ENCODE measurements around the gene D2HGDH. TPM values are rescaled to one million over a fixed set of nuclear protein-coding genes. Genes with fewer than 3 reads are reported as not detected.
"Not testable (repeated sequence)": the region's sequence is repeated elsewhere in the genome, so short reads cannot be mapped to it uniquely, and the experiment has no call there.

Gene D2HGDH
- total and polyA plus RNA-seq, 4 donors, result 12.4 to 42.8 (median 19.3) TPM

DNA sequence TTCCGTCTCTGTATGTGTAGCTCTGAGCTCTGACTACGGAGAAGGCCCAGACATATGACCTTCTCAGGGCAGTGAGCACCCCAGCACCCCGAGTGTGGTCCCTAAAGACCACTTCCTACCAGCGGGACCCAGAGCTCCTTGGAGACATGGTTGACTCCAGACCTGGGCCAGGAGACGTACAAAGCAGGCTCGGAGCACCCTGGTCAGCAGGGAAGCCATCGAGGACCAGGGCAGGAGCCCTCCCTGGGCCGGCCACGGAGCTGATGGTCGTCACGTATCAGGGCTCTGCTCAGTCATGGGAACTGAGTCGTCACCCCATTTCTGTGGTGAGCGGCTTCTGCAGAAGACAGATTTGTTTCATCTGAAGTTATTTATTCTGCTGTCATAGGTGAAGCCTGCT lies 61.8 kb downstream of the D2HGDH start:
- H3K4me1 ChIP-seq (ENCODE audit: control insufficient read depth, insufficient read depth, low read length), result peaks cover 9% of the 10 kb centered on the region
- peak in 1 of 6 donors; percentile 0 for DNase-seq (ENCODE audit: low read depth in 4 of 6, low spot score in 6 of 6)
- no peak overlapping the region for H3K27ac ChIP-seq (ENCODE audit: low read depth, low read length)
- H3K36me3 ChIP-seq (ENCODE audit: control insufficient read depth, insufficient read depth, low read length), result no peaks in the 10 kb centered on the region
- no peaks in the 10 kb centered on the region for H3K9me3 ChIP-seq (ENCODE audit: control insufficient read depth, insufficient read depth, low read length)
- 97% methylated on average over 13 of the region's 13 CpGs for WGBS (ENCODE audit: insufficient coverage)
- H3K4me3 ChIP-seq (ENCODE audit: low read depth, low read length), result no peak overlapping the region
- H3K27me3 ChIP-seq (ENCODE audit: control insufficient read depth, insufficient read depth, low read length), result no peaks in the 10 kb centered on the region

DNA sequence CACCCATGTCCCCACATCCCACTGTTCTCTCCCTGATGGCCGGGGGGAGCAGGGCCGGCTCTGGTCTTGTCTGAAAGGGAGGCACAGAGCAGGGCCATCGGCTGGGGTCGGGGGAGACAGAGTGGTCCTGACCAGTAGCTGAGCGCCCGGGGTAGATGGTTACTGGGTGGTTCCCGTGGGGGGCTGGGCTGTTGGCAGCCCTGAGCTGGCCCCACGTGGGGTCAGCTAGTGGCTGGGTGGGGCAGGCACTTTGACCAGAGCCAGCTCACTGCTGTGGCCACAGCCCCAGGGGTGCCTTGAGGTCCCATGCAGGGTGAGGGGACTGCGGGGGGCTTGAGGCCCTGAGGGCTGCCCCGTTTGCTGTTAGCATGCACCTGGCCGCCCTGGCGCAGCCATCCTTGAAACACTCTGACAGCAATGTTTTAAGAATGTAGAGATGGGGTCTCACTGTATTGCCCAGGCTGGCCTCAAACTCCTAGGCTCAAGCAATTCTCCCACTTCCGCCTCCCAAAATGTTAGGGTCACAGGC lies 62.2 kb downstream of the D2HGDH start:
- Histone ChIP-seq H3K27ac (ENCODE audit: low read depth, low read length) (no peak overlapping the region), H3K36me3 (ENCODE audit: control insufficient read depth, insufficient read depth, low read length) (no peaks in the 10 kb centered on the region), H3K9me3 (ENCODE audit: control insufficient read depth, insufficient read depth, low read length) (no peaks in the 10 kb centered on the region), H3K4me1 (ENCODE audit: control insufficient read depth, insufficient read depth, low read length) (peaks cover 9% of the 10 kb centered on the region), H3K4me3 (ENCODE audit: low read depth, low read length) (no peak overlapping the region), H3K27me3 (ENCODE audit: control insufficient read depth, insufficient read depth, low read length) (no peaks in the 10 kb centered on the region)
- 92% methylated on average over 13 of the region's 13 CpGs for WGBS (ENCODE audit: insufficient coverage)
- DNase-seq (ENCODE audit: low read depth in 4 of 6, low spot score in 6 of 6), result no peak

DNA sequence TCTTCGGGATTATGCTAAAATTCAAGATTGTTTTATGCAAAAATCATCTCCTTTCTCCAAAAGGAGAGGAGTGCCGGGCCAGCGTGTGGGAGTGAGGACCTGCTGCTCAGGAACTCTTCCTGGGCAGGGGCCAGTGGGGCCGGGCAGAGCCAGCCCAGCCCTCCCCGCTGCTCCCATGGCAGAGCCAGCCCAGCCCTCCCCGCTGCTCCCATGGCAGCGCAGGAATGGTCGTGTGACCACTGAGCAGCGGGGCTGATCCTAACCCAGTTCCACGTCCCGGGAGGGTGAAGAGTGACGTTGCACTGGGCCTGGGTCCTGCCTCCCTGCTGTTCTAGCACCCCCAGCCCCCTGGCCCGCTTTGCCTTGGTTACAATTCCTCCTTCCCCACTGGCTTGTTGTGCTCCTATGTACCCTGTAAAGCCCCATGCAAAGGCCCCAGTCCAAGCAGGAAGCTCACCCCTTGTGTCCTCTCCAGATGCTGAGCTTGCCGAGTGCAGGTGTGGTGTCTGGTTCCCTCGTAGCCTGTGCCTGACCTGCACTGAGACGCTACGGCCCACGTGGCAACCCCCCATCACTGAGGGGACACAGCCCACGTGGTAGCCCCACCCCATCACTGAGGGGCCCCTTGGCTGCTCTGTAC lies 63.1 kb downstream of the D2HGDH start:
- no peak overlapping the region for H3K4me3 ChIP-seq (ENCODE audit: low read depth, low read length)
- no peak for DNase-seq (ENCODE audit: low read depth in 4 of 6, low spot score in 6 of 6)
- H3K36me3 ChIP-seq (ENCODE audit: control insufficient read depth, insufficient read depth, low read length), result no peaks in the 10 kb centered on the region
- 74% methylated on average over 18 of the region's 19 CpGs for WGBS (ENCODE audit: insufficient coverage)
- no peak overlapping the region for H3K27ac ChIP-seq (ENCODE audit: low read depth, low read length)
- peaks cover 9% of the 10 kb centered on the region for H3K4me1 ChIP-seq (ENCODE audit: control insufficient read depth, insufficient read depth, low read length)
- no peaks in the 10 kb centered on the region for H3K27me3 ChIP-seq (ENCODE audit: control insufficient read depth, insufficient read depth, low read length)
- H3K9me3 ChIP-seq (ENCODE audit: control insufficient read depth, insufficient read depth, low read length), result no peaks in the 10 kb centered on the region

DNA sequence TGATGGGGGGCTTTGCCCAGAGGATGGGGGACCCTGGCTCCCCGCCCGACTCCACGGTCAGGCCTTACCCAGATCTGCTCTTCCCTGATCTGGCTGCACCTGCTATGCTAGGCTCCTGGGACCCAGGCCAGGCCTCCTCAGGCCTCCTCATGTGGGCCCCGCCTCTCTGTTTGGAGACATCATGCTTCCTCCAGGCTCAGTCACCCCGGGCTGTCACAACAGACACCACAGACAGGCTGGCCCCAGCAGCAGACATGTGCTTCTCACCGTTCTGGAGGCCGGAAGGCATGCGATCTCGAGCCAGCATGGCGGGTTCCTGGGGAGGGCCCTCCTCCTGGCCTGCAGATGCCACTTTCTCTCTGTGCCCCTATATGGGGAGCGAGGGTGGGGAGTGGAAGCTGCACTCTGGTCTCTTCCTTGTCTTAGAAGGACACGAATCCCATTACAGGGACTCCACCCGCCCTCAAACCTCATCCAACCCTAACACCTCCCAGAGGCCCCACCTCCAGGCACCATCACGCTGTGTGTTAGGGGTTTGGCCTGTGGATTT lies 63.7 kb downstream of the D2HGDH start:
- peak in 1 of 6 donors; percentile 3 for DNase-seq (ENCODE audit: low read depth in 4 of 6, low spot score in 6 of 6)
- 78% methylated on average over 9 of the region's 14 CpGs for WGBS (ENCODE audit: insufficient coverage)

DNA sequence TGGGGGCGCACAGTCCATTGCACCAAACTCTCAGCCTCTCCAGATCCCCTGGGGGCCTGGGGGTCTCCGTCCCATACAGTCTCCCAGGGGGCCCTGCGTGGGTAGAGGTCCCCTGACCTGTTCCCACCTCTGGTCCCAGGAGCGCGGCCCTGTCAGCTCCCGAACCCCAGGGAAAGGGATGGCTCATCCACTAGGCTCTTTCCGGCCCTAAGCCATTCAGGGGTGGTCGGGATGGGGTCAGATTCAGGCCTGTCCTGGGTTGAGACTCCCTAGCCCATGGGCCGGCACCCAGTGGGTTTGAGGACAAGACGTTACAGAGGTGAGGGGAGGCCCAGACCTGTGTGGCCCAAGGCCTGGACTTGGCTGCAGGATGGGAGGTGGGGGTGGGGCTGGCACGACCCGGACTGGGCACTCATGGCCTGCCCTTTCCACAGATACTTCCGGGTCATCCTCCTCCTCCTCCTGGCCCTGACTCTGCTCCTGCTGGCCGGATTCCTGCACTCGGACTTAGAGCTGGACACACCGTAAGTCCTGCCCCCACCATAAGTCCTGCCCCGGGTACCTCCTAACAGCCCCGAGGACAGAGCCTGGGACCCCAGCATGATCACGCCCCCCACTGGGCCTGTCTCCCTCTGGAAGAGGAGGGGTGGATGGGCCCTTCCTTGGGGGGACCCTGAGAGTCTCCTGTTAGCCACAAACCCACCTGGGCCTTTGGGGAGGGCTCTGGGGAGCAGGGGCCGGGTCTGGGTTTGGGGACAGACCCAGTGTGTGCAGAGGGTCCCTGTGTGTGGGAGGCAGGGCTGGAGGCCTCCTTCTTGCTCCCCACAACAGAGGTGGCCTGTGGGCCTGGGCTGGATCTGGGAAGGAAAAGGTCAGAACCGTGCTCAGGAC lies 64.4 kb downstream of the D2HGDH start:
- DNase-seq (ENCODE audit: low read depth in 4 of 6, low spot score in 6 of 6), result peak in 1 of 6 donors; percentile 0
- WGBS (ENCODE audit: insufficient coverage), result 93% methylated on average over 18 of the region's 21 CpGs

More for the DNA sequence above, 63.7 kb downstream of the D2HGDH start:
- Histone ChIP-seq H3K27me3 (ENCODE audit: control insufficient read depth, insufficient read depth, low read length) (peaks cover 3% of the 10 kb centered on the region), H3K4me1 (ENCODE audit: control insufficient read depth, insufficient read depth, low read length) (peaks cover 15% of the 10 kb centered on the region), H3K27ac (ENCODE audit: low read depth, low read length) (no peak overlapping the region), H3K9me3 (ENCODE audit: control insufficient read depth, insufficient read depth, low read length) (no peaks in the 10 kb centered on the region), H3K4me3 (ENCODE audit: low read depth, low read length) (no peak overlapping the region), H3K36me3 (ENCODE audit: control insufficient read depth, insufficient read depth, low read length) (no peaks in the 10 kb centered on the region)

DNA sequence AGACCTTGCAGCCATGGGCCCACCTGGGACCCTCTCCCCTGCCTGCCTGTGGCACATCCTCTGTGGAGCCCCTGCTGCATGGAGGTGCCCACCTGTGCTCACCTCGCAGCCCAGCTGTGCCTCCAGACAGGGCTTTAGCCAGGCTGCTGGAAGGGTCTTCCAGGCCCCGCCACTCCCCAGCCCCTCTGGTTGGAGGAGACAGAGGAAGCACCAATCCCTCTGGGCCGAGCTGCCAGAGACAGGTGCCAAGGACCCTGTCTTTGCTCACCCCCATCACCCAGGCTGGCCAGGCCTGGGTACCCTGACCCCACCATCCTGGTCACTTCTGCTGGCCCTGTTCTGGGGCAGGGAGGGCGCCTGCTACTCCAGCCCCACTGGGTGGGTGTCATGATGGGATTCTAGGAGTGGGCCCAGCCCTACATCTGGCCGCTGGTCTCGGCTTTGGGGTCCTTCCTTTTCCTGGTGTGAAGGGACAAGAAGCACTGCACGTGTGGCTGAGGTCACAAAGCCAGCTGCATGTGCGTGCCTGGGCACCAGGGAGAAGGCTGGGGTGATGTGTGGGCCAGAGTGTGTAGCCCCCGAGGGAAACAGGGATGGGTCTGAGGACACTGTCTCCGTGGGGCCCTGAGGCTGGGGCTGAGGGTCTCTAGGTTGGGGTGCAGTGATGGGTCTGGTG lies 65.2 kb downstream of the D2HGDH start:
- DNase-seq (ENCODE audit: low read depth in 4 of 6, low spot score in 6 of 6), result peak in 1 of 6 donors; percentile 0
- Histone ChIP-seq H3K36me3 (ENCODE audit: control insufficient read depth, insufficient read depth, low read length) (no peaks in the 10 kb centered on the region), H3K4me3 (ENCODE audit: low read depth, low read length) (no peak overlapping the region), H3K9me3 (ENCODE audit: control insufficient read depth, insufficient read depth, low read length) (no peaks in the 10 kb centered on the region), H3K27ac (ENCODE audit: low read depth, low read length) (no peak overlapping the region), H3K27me3 (ENCODE audit: control insufficient read depth, insufficient read depth, low read length) (peaks cover 12% of the 10 kb centered on the region), H3K4me1 (ENCODE audit: control insufficient read depth, insufficient read depth, low read length) (peaks cover 28% of the 10 kb centered on the region)
- 88% methylated on average over 10 of the region's 10 CpGs for WGBS (ENCODE audit: insufficient coverage)

More for the DNA sequence above, 64.4 kb downstream of the D2HGDH start:
- Histone ChIP-seq H3K4me1 (ENCODE audit: control insufficient read depth, insufficient read depth, low read length) (peaks cover 20% of the 10 kb centered on the region), H3K36me3 (ENCODE audit: control insufficient read depth, insufficient read depth, low read length) (no peaks in the 10 kb centered on the region), H3K27me3 (ENCODE audit: control insufficient read depth, insufficient read depth, low read length) (peaks cover 6% of the 10 kb centered on the region), H3K9me3 (ENCODE audit: control insufficient read depth, insufficient read depth, low read length) (no peaks in the 10 kb centered on the region), H3K4me3 (ENCODE audit: low read depth, low read length) (no peak overlapping the region), H3K27ac (ENCODE audit: low read depth, low read length) (no peak overlapping the region)

DNA sequence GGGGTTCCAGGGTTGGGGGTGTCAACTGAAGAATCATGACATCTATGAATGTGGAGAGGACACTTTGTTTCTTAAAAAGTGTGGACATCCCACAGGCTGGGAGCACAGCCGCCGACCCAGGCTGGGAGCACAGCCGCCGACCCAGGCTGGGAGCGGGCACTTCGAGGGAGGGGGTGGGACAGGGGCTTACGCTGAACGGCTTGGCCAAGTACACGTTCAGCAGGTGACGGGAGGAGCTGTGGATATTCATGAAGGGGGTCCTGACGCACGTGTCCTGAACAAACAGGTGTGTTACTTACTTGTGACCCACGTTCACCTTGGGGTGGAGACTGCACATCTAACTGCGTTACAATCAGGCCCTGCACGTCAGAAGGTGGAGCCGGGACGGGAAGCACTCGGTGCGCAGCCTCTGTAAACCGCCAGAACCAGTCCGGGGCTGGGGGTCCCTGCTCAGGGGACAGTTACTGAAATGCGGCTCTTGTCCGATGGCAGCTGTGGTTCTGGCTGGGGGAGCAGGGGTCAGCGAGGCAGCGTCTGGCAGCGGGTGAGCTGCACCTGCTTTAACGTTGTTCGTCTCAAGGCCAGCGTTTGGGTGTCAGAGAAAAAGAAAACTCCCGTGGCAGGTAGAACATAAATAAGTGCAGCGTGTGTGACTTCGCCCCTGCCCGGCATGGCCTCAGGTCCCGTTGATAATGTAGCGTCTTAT lies 65.9 kb downstream of the D2HGDH start:
- peaks cover 12% of the 10 kb centered on the region for H3K27me3 ChIP-seq (ENCODE audit: control insufficient read depth, insufficient read depth, low read length)
- WGBS (ENCODE audit: insufficient coverage), result 80% methylated on average over 32 of the region's 35 CpGs
- not testable (repeated sequence) for H3K9me3 ChIP-seq (ENCODE audit: control insufficient read depth, insufficient read depth, low read length); H3K4me3 ChIP-seq (ENCODE audit: low read depth, low read length); H3K27ac ChIP-seq (ENCODE audit: low read depth, low read length); H3K36me3 ChIP-seq (ENCODE audit: control insufficient read depth, insufficient read depth, low read length); DNase-seq (ENCODE audit: low read depth in 4 of 6, low spot score in 6 of 6)
- H3K4me1 ChIP-seq (ENCODE audit: control insufficient read depth, insufficient read depth, low read length), result peaks cover 32% of the 10 kb centered on the region

DNA sequence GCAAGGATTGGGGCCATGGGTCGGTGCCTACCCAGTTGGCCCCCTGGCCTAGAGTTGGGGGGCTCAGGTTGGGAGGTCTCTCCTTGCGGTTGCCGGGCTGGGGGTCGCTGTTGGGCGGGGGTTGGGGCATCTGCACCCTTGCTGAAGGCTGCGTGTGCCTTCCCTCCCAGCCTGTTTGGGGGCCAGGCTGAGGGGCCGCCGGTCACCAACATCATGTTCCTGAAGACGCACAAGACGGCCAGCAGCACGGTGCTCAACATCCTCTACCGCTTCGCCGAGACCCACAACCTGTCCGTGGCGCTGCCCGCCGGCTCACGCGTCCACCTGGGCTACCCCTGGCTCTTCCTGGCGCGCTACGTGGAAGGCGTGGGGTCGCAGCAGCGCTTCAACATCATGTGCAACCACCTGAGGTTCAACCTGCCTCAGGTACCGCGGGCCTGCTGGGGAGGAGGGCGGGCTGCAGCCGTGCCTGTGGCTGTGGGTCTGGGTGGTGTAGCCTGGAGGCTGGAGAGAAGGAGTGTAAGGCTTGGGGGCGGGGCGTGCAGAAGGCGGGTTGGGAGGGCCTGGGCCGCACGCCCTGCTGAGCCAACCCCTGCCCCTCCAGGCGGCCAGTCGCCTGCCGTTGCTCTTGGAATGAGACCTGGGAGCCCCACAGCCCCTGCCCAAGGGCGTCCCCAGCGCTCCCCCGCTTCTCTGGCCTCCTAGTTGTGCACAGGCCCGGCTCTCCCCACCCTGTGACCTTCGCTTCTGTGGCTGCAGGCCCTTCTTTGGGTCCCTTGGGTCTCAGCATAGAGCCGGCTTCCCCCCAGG lies 67.4 kb downstream of the D2HGDH start:
- Histone ChIP-seq H3K4me3 (ENCODE audit: low read depth, low read length) (no peak overlapping the region), H3K9me3 (ENCODE audit: control insufficient read depth, insufficient read depth, low read length) (no peaks in the 10 kb centered on the region), H3K36me3 (ENCODE audit: control insufficient read depth, insufficient read depth, low read length) (no peaks in the 10 kb centered on the region), H3K4me1 (ENCODE audit: control insufficient read depth, insufficient read depth, low read length) (peaks cover 32% of the 10 kb centered on the region), H3K27ac (ENCODE audit: low read depth, low read length) (no peak overlapping the region), H3K27me3 (ENCODE audit: control insufficient read depth, insufficient read depth, low read length) (peaks cover 12% of the 10 kb centered on the region)
- DNase-seq (ENCODE audit: low read depth in 4 of 6, low spot score in 6 of 6), result peak in 1 of 6 donors; percentile 0
- WGBS (ENCODE audit: insufficient coverage), result 80% methylated on average over 41 of the region's 44 CpGs
